RWPE2 (cell line): ENCODE results near the gene RHOV.

Source experiments
- ATAC-seq: fragments of 200-7000 bp; cut with Tn5 transposase; 3 replicates; pipeline ENCODE4 v1.9.1; 2021; ENCODE audit warnings: low read depth
- DNase-seq: peaks from one replicate; pipeline ENCODE4 v3.0.0-alpha.2; 2020; ENCODE audit warnings: low spot score
- H3K27ac ChIP-seq: fragments of 450-650 bp; 2 replicates; pipeline ENCODE4 v1.5.1; 2017; ENCODE audit warnings: mild to moderate bottlenecking; ENCODE audit not compliant: poor library complexity, severe bottlenecking
- H3K27me3 ChIP-seq: fragments of 250-450 bp; sonication (Bioruptor Pico); 2 replicates; pipeline ENCODE4 v1.5.1; 2021; ENCODE audit warnings: mild to moderate bottlenecking, moderate library complexity; ENCODE audit not compliant: insufficient read depth, poor library complexity, severe bottlenecking
- H3K36me3 ChIP-seq: fragments of 250-450 bp; sonication (Bioruptor Pico); 2 replicates; pipeline ENCODE4 v1.5.1; 2020; ENCODE audit warnings: low read depth, mild to moderate bottlenecking, moderate library complexity
- H3K4me1 ChIP-seq: fragments of 250-450 bp; sonication (Bioruptor Pico); 2 replicates; pipeline ENCODE4 v1.5.1; 2021; ENCODE audit warnings: mild to moderate bottlenecking, moderate library complexity; ENCODE audit not compliant: insufficient read depth, poor library complexity, severe bottlenecking
- H3K4me3 ChIP-seq: fragments of 250-450 bp; sonication (Bioruptor Pico); 2 replicates; pipeline ENCODE4 v1.5.1; 2021; ENCODE audit warnings: mild to moderate bottlenecking, moderate library complexity; ENCODE audit not compliant: severe bottlenecking
- H3K9me3 ChIP-seq: fragments of 250-450 bp; sonication (Bioruptor Pico); 2 replicates; pipeline ENCODE4 v1.5.1; 2021; ENCODE audit warnings: mild to moderate bottlenecking, moderate library complexity; ENCODE audit not compliant: severe bottlenecking
- CTCF ChIP-seq: fragments of 450-650 bp; IDR thresholded peaks from one replicate; pipeline ENCODE4 v1.5.1; 2017; ENCODE audit warnings: mild to moderate bottlenecking, moderate library complexity; ENCODE audit not compliant: poor library complexity, severe bottlenecking

Gene RHOV

GRCh38 chr15:40853241-40853890 is 20.7 kb downstream of the RHOV start:
- H3K27ac ChIP-seq = no peak overlapping the region
- TF ChIP-seq CTCF = no peak
- H3K4me3 ChIP-seq = no peak overlapping the region
- peaks cover under 1% of the 10 kb centered on the region for H3K4me1 ChIP-seq
- H3K9me3 ChIP-seq = no peaks in the 10 kb centered on the region
- no peak for ATAC-seq
- H3K27me3 ChIP-seq = no peaks in the 10 kb centered on the region
- no peak for DNase-seq
- peaks cover 89% of the 10 kb centered on the region for H3K36me3 ChIP-seq

GRCh38 chr15:40852529-40852928 is 21.5 kb downstream of the RHOV start:
- no peak for TF ChIP-seq CTCF
- H3K36me3 ChIP-seq = peaks cover 97% of the 10 kb centered on the region

GRCh38 chr15:40850576-40851112 is 23.4 kb downstream of the RHOV start:
- Histone ChIP-seq H3K27ac (no peak overlapping the region), H3K9me3 (no peaks in the 10 kb centered on the region), H3K4me1 (peaks cover 24% of the 10 kb centered on the region), H3K4me3 (no peak overlapping the region), H3K36me3 (peaks cover 97% of the 10 kb centered on the region), H3K27me3 (no peaks in the 10 kb centered on the region)
- ATAC-seq (no peak), DNase-seq (no peak)
- TF ChIP-seq CTCF = no peak

More at GRCh38 chr15:40852529-40852928, 21.5 kb downstream of the RHOV start:
- Histone ChIP-seq H3K9me3 (no peaks in the 10 kb centered on the region), H3K27me3 (no peaks in the 10 kb centered on the region), H3K4me3 (no peak overlapping the region), H3K27ac (no peak overlapping the region), H3K4me1 (peaks cover 9% of the 10 kb centered on the region)
- no peak for DNase-seq
- no peak for ATAC-seq

- peak; percentile 27 for TF ChIP-seq CTCF
- H3K4me1 ChIP-seq = peaks cover 24% of the 10 kb centered on the region
- no peak for DNase-seq
Observed at GRCh38 chr15:40847223-40847961, 26.6 kb downstream of the RHOV start.

More at GRCh38 chr15:40847223-40847961, 26.6 kb downstream of the RHOV start:
- Histone ChIP-seq H3K27me3 (no peaks in the 10 kb centered on the region), H3K4me3 (peak overlapping the region; percentile 61), H3K9me3 (no peaks in the 10 kb centered on the region), H3K36me3 (peaks cover 68% of the 10 kb centered on the region), H3K27ac (peak overlapping the region; percentile 90)
- peak; percentile 68 for ATAC-seq
